Heart left ventricle (tissue), 13 donors: ENCODE data around the gene CENPX.

ENCODE experiments used
- POLR2A ChIP-seq, 2 donors: fragments of 450-650 bp; IDR thresholded peaks; one replicate each; pipeline ENCODE4 v1.6.1; 2017; ENCODE audit warnings: antibody characterized with exemption in 2 of 2, mild to moderate bottlenecking in 2 of 2, moderate library complexity in 2 of 2
- TF ChIP-seq, protein P1 (sequence below), 12 donors: fragments of 200-600 bp; sonication (generic) in 4 of 12; IDR thresholded peaks; one replicate each; pipeline versions ENCODE4 v1.5.0 to v1.8.0; 2018 to 2022; ENCODE audit warnings: antibody characterized with exemption in 12 of 12, mild to moderate bottlenecking in 5 of 12
- donor health status: ischemic (EF 13 %, LVEDD 7.1; RV severe dilation, severe dysfunction).
- donor health status: DM: no; HTN: yes; CAD: no.
- donor health status: DM: no; HTN: no; CAD: no.
- donor health status: ischemic (EF 25% LVEDD 6.9; RV normal size, moderate dysfunction).
- donor health status: ischemic (EF 25% LVEDD 5.7; RV mildly dilated, moderate dysfunction).
- donor health status: ischemic (EF 35%, LVEDD 5.7; RV mildly dilated, moderate dysfunction).
- donor health status: nonischemic (EF 11% LVEDD 7.7; RV severe dilation, severe dysfunction).
- donor health status: DM: yes; HTN: yes; CAD: no.
- donor health status: PGD.
- donor health status: ischemic (EF 29% LVEDD 5.4; RV normal size, mild dysfunction).
- donor health status: nonischemic (EF 23%, LVEDD 6.1; RV moderate dilation, normal function).

DNA sequence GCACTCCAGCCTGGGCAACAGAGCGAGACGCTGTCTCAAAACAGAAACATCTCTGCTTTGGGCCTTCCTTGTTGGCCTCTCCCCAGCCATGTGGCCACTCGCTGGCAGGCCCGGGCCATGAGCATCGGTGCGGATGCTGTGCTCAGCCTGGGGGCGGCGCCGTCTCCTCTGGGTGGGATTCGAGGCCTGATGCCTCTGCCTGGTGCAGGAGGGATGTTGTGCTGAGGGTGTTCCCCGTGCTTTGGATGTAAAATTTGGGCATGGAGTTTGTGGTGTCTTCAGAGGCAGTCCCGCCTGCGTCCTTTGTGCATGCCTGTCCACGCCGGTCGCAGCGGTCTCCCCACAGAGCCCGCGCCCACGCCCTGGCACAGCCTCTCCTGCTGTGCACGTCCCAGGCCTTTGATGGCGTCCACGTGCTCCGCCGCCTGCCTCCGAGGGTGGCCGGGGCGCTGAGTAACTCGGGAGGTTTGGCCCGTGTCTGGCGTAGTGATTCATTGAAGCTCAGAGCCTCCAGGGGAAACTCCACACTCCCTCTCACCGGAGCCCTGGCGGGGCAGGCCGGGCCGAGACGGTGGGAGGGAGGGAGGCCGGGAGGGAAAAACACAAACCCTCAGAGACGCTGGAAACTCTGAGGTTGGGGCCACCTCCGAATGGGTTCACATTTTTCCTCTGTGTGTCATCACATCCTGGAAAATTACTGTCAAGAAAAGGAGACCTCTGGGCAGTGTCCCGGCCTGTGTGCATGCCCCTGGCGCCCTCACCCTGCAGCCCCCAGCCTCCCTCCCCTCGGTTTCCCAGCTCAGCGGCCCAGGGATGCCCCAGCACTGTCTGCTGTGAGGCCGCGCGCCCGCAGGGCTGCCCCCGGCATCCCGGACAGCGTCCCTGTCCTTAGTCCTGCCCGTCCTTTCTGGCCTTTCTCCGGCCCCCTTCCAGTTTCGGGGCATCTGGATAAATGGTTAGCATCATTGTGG, 19.0 kb downstream of the CENPX start:
- TF ChIP-seq, protein P1, sequence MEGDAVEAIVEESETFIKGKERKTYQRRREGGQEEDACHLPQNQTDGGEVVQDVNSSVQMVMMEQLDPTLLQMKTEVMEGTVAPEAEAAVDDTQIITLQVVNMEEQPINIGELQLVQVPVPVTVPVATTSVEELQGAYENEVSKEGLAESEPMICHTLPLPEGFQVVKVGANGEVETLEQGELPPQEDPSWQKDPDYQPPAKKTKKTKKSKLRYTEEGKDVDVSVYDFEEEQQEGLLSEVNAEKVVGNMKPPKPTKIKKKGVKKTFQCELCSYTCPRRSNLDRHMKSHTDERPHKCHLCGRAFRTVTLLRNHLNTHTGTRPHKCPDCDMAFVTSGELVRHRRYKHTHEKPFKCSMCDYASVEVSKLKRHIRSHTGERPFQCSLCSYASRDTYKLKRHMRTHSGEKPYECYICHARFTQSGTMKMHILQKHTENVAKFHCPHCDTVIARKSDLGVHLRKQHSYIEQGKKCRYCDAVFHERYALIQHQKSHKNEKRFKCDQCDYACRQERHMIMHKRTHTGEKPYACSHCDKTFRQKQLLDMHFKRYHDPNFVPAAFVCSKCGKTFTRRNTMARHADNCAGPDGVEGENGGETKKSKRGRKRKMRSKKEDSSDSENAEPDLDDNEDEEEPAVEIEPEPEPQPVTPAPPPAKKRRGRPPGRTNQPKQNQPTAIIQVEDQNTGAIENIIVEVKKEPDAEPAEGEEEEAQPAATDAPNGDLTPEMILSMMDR (IDR thresholded peaks at IDR 0.05), result no peak
- TF ChIP-seq POLR2A (IDR thresholded peaks at IDR 0.05), result no peak
